GM10248 (cell line): Measurements from ENCODE around the gene NWD2.

ENCODE experiments used
- CTCF ChIA-PET: fragments of 300-600 bp; sonication (Branson Sonifier 250); formaldehyde crosslinking; extraction: SDS; loops from one replicate; lab custom pipeline; 2021; ENCODE audit warnings: antibody characterized with exemption; lab: Yijun Ruan, JAX
- POLR2A ChIA-PET: fragments of 350-650 bp; sonication (Branson Sonifier 250); formaldehyde crosslinking; extraction: SDS; loops from one replicate; lab custom pipeline; 2020; ENCODE audit warnings: antibody characterized with exemption; lab: Yijun Ruan, JAX
- DNase-seq: peaks from one replicate; pipeline ENCODE4 v3.0.0; 2012; ENCODE audit errors: extremely low spot score
- CTCF ChIP-seq: IDR thresholded peaks from 2 replicates; pipeline ENCODE4 v1.5.1; 2012; ENCODE audit warnings: mild to moderate bottlenecking, low read depth; ENCODE audit errors: extremely low read depth, missing control alignments, control extremely low read depth

NWD2 gene

GRCh38 chr4:37359261-37359660, 114.7 kb downstream of the NWD2 start:
- TF ChIP-seq CTCF, result no peak
- POLR2A ChIA-PET, result no interaction called here
- CTCF ChIA-PET, result interaction anchor here (1.2 to 1.6 kb wide), 3 partner anchors 9 to 28 kb away, joined by 3 to 4 read pairs (median 3); no protein-coding TSS in a partner anchor
- no peak for DNase-seq

- POLR2A ChIA-PET, result no interaction called here
- CTCF ChIA-PET, result interaction anchor here (1.9 kb wide), 1 partner anchor 8 kb away, joined by 6 read pairs; no protein-coding TSS in a partner anchor
- TF ChIP-seq CTCF, result no peak
- DNase-seq, result no peak
Measured at GRCh38 chr4:37365888-37366287, 121.3 kb downstream of the NWD2 start.

GRCh38 chr4:37367901-37368300, 123.4 kb downstream of the NWD2 start:
- CTCF ChIA-PET, result interaction anchor here (1.0 to 1.3 kb wide), 2 partner anchors 18 to 26 kb away, joined by 3 to 5 read pairs; no protein-coding TSS in a partner anchor
- TF ChIP-seq CTCF, result no peak
- no peak for DNase-seq
- POLR2A ChIA-PET, result no interaction called here

GRCh38 chr4:37370052-37370451, 125.5 kb downstream of the NWD2 start:
- no peak for DNase-seq
- POLR2A ChIA-PET, result no interaction called here
- CTCF ChIA-PET, result interaction anchor here (1.6 kb wide), 2 partner anchors 14 to 18 kb away, joined by 3 to 4 read pairs; no protein-coding TSS in a partner anchor
- TF ChIP-seq CTCF, result no peak

- POLR2A ChIA-PET, result no interaction called here
Measured at GRCh38 chr4:37381040-37381668, 136.6 kb downstream of the NWD2 start.

More at GRCh38 chr4:37381040-37381668, 136.6 kb downstream of the NWD2 start:
- DNase-seq, result no peak
- peak; percentile 4 for TF ChIP-seq CTCF
- CTCF ChIA-PET, result interaction anchor here (1.0 to 1.4 kb wide), 3 partner anchors 8 to 981 kb away, joined by 3 to 4 read pairs (median 4); no protein-coding TSS in a partner anchor
